ENCODE measurements around the gene IMPG2. TPM values are rescaled to one million over a fixed set of nuclear protein-coding genes. Genes with fewer than 3 reads are reported as not detected.
A peak's percentile ranks its signal among the peaks of the same experiment; 100 is the strongest.

Gene IMPG2
- total and polyA plus RNA-seq, 4 donors = 0.65 to 3.1 (median 1.2) TPM

- Histone ChIP-seq H3K4me1 (ENCODE audit: control insufficient read depth, insufficient read depth, low read length) (no peaks in the 10 kb centered on the region), H3K9me3 (ENCODE audit: control insufficient read depth, insufficient read depth, low read length) (no peaks in the 10 kb centered on the region), H3K36me3 (ENCODE audit: control insufficient read depth, insufficient read depth, low read length) (no peaks in the 10 kb centered on the region), H3K4me3 (ENCODE audit: low read depth, low read length) (no peak overlapping the region), H3K27me3 (ENCODE audit: control insufficient read depth, insufficient read depth, low read length) (no peaks in the 10 kb centered on the region), H3K27ac (ENCODE audit: low read depth, low read length) (no peak overlapping the region)
- peak; percentile 10 to 81 (median 24) for DNase-seq (ENCODE audit: low read depth in 4 of 6, low spot score in 6 of 6)
- WGBS (ENCODE audit: insufficient coverage) = no CpG with 5 or more reads among the region's 6 CpGs
These were observed 124.2 kb downstream of the IMPG2 start for GRCh38 chr3:101195951-101196713.

GRCh38 chr3:101194392-101194791 lies 126.0 kb downstream of the IMPG2 start:
- H3K4me1 ChIP-seq (ENCODE audit: control insufficient read depth, insufficient read depth, low read length) = no peaks in the 10 kb centered on the region
- H3K36me3 ChIP-seq (ENCODE audit: control insufficient read depth, insufficient read depth, low read length) = no peaks in the 10 kb centered on the region
- H3K9me3 ChIP-seq (ENCODE audit: control insufficient read depth, insufficient read depth, low read length) = no peaks in the 10 kb centered on the region
- no peaks in the 10 kb centered on the region for H3K27me3 ChIP-seq (ENCODE audit: control insufficient read depth, insufficient read depth, low read length)
- no peak overlapping the region for H3K27ac ChIP-seq (ENCODE audit: low read depth, low read length)
- DNase-seq (ENCODE audit: low read depth in 4 of 6, low spot score in 6 of 6) = no peak
- no CpG with 5 or more reads among the region's 3 CpGs for WGBS (ENCODE audit: insufficient coverage)
- H3K4me3 ChIP-seq (ENCODE audit: low read depth, low read length) = no peak overlapping the region

GRCh38 chr3:101193957-101194356 lies 126.4 kb downstream of the IMPG2 start:
- no peaks in the 10 kb centered on the region for H3K27me3 ChIP-seq (ENCODE audit: control insufficient read depth, insufficient read depth, low read length)
- no CpG with 5 or more reads among the region's 3 CpGs for WGBS (ENCODE audit: insufficient coverage)
- no peaks in the 10 kb centered on the region for H3K36me3 ChIP-seq (ENCODE audit: control insufficient read depth, insufficient read depth, low read length)
- DNase-seq (ENCODE audit: low read depth in 4 of 6, low spot score in 6 of 6) = no peak
- no peaks in the 10 kb centered on the region for H3K4me1 ChIP-seq (ENCODE audit: control insufficient read depth, insufficient read depth, low read length)
- H3K27ac ChIP-seq (ENCODE audit: low read depth, low read length) = no peak overlapping the region
- no peak overlapping the region for H3K4me3 ChIP-seq (ENCODE audit: low read depth, low read length)
- H3K9me3 ChIP-seq (ENCODE audit: control insufficient read depth, insufficient read depth, low read length) = no peaks in the 10 kb centered on the region

- Histone ChIP-seq H3K27ac (ENCODE audit: low read depth, low read length) (no peak overlapping the region), H3K27me3 (ENCODE audit: control insufficient read depth, insufficient read depth, low read length) (no peaks in the 10 kb centered on the region), H3K4me1 (ENCODE audit: control insufficient read depth, insufficient read depth, low read length) (no peaks in the 10 kb centered on the region), H3K9me3 (ENCODE audit: control insufficient read depth, insufficient read depth, low read length) (no peaks in the 10 kb centered on the region), H3K36me3 (ENCODE audit: control insufficient read depth, insufficient read depth, low read length) (no peaks in the 10 kb centered on the region), H3K4me3 (ENCODE audit: low read depth, low read length) (no peak overlapping the region)
- WGBS (ENCODE audit: insufficient coverage) = no CpG with 5 or more reads among the region's 2 CpGs
- no peak for DNase-seq (ENCODE audit: low read depth in 4 of 6, low spot score in 6 of 6)
These were observed 130.6 kb downstream of the IMPG2 start for GRCh38 chr3:101189796-101190195.

- WGBS (ENCODE audit: insufficient coverage) = 100% methylated on average over 2 of the region's 2 CpGs
- Histone ChIP-seq H3K9me3 (ENCODE audit: control insufficient read depth, insufficient read depth, low read length) (no peaks in the 10 kb centered on the region), H3K36me3 (ENCODE audit: control insufficient read depth, insufficient read depth, low read length) (no peaks in the 10 kb centered on the region), H3K4me3 (ENCODE audit: low read depth, low read length) (no peak overlapping the region), H3K4me1 (ENCODE audit: control insufficient read depth, insufficient read depth, low read length) (no peaks in the 10 kb centered on the region), H3K27ac (ENCODE audit: low read depth, low read length) (no peak overlapping the region), H3K27me3 (ENCODE audit: control insufficient read depth, insufficient read depth, low read length) (no peaks in the 10 kb centered on the region)
- DNase-seq (ENCODE audit: low read depth in 4 of 6, low spot score in 6 of 6) = no peak
These were observed 131.2 kb downstream of the IMPG2 start for GRCh38 chr3:101189176-101189575.

- no peak for DNase-seq (ENCODE audit: low read depth in 4 of 6, low spot score in 6 of 6)
- Histone ChIP-seq H3K36me3 (ENCODE audit: control insufficient read depth, insufficient read depth, low read length) (no peaks in the 10 kb centered on the region), H3K4me3 (ENCODE audit: low read depth, low read length) (no peak overlapping the region), H3K27ac (ENCODE audit: low read depth, low read length) (no peak overlapping the region), H3K9me3 (ENCODE audit: control insufficient read depth, insufficient read depth, low read length) (no peaks in the 10 kb centered on the region), H3K4me1 (ENCODE audit: control insufficient read depth, insufficient read depth, low read length) (no peaks in the 10 kb centered on the region), H3K27me3 (ENCODE audit: control insufficient read depth, insufficient read depth, low read length) (no peaks in the 10 kb centered on the region)
- WGBS (ENCODE audit: insufficient coverage) = 84% methylated on average over 4 of the region's 4 CpGs
These were observed 135.0 kb downstream of the IMPG2 start for GRCh38 chr3:101185341-101185740.

GRCh38 chr3:101184111-101184510 lies 136.3 kb downstream of the IMPG2 start:
- H3K9me3 ChIP-seq (ENCODE audit: control insufficient read depth, insufficient read depth, low read length) = no peaks in the 10 kb centered on the region
- H3K27ac ChIP-seq (ENCODE audit: low read depth, low read length) = no peak overlapping the region
- H3K4me1 ChIP-seq (ENCODE audit: control insufficient read depth, insufficient read depth, low read length) = no peaks in the 10 kb centered on the region
- DNase-seq (ENCODE audit: low read depth in 4 of 6, low spot score in 6 of 6) = no peak
- H3K36me3 ChIP-seq (ENCODE audit: control insufficient read depth, insufficient read depth, low read length) = no peaks in the 10 kb centered on the region
- no peak overlapping the region for H3K4me3 ChIP-seq (ENCODE audit: low read depth, low read length)
- no peaks in the 10 kb centered on the region for H3K27me3 ChIP-seq (ENCODE audit: control insufficient read depth, insufficient read depth, low read length)

- H3K4me1 ChIP-seq (ENCODE audit: control insufficient read depth, insufficient read depth, low read length) = no peaks in the 10 kb centered on the region
- 78% methylated on average over 3 of the region's 5 CpGs for WGBS (ENCODE audit: insufficient coverage)
- no peak overlapping the region for H3K27ac ChIP-seq (ENCODE audit: low read depth, low read length)
- H3K36me3 ChIP-seq (ENCODE audit: control insufficient read depth, insufficient read depth, low read length) = no peaks in the 10 kb centered on the region
- no peaks in the 10 kb centered on the region for H3K27me3 ChIP-seq (ENCODE audit: control insufficient read depth, insufficient read depth, low read length)
- no peak for DNase-seq (ENCODE audit: low read depth in 4 of 6, low spot score in 6 of 6)
- H3K4me3 ChIP-seq (ENCODE audit: low read depth, low read length) = no peak overlapping the region
- H3K9me3 ChIP-seq (ENCODE audit: control insufficient read depth, insufficient read depth, low read length) = no peaks in the 10 kb centered on the region
These were observed 137.2 kb downstream of the IMPG2 start for GRCh38 chr3:101183151-101183550.

- H3K4me1 ChIP-seq (ENCODE audit: control insufficient read depth, insufficient read depth, low read length) = no peaks in the 10 kb centered on the region
- no peak overlapping the region for H3K4me3 ChIP-seq (ENCODE audit: low read depth, low read length)
- H3K27ac ChIP-seq (ENCODE audit: low read depth, low read length) = no peak overlapping the region
- H3K27me3 ChIP-seq (ENCODE audit: control insufficient read depth, insufficient read depth, low read length) = no peaks in the 10 kb centered on the region
- WGBS (ENCODE audit: insufficient coverage) = no CpG with 5 or more reads among the region's 1 CpG
- H3K9me3 ChIP-seq (ENCODE audit: control insufficient read depth, insufficient read depth, low read length) = no peaks in the 10 kb centered on the region
- H3K36me3 ChIP-seq (ENCODE audit: control insufficient read depth, insufficient read depth, low read length) = no peaks in the 10 kb centered on the region
- DNase-seq (ENCODE audit: low read depth in 4 of 6, low spot score in 6 of 6) = no peak
These were observed 137.6 kb downstream of the IMPG2 start for GRCh38 chr3:101182734-101183133.

GRCh38 chr3:101181801-101182200 lies 138.6 kb downstream of the IMPG2 start:
- Histone ChIP-seq H3K9me3 (ENCODE audit: control insufficient read depth, insufficient read depth, low read length) (no peaks in the 10 kb centered on the region), H3K27me3 (ENCODE audit: control insufficient read depth, insufficient read depth, low read length) (no peaks in the 10 kb centered on the region), H3K27ac (ENCODE audit: low read depth, low read length) (no peak overlapping the region), H3K36me3 (ENCODE audit: control insufficient read depth, insufficient read depth, low read length) (no peaks in the 10 kb centered on the region), H3K4me3 (ENCODE audit: low read depth, low read length) (no peak overlapping the region), H3K4me1 (ENCODE audit: control insufficient read depth, insufficient read depth, low read length) (no peaks in the 10 kb centered on the region)
- DNase-seq (ENCODE audit: low read depth in 4 of 6, low spot score in 6 of 6) = no peak

Measured in spinal cord (tissue), 10 donors.